NOMO-1 (cell line): ENCODE measurements around the gene CRTC2.

Source experiments
- DNase-seq, 2 experiments: peaks; one replicate each; lab custom pipeline; 2025; ENCODE audit not compliant: unreplicated experiment in 2 of 2; lab: John Stamatoyannopoulos, UW

The CRTC2 gene

DNA sequence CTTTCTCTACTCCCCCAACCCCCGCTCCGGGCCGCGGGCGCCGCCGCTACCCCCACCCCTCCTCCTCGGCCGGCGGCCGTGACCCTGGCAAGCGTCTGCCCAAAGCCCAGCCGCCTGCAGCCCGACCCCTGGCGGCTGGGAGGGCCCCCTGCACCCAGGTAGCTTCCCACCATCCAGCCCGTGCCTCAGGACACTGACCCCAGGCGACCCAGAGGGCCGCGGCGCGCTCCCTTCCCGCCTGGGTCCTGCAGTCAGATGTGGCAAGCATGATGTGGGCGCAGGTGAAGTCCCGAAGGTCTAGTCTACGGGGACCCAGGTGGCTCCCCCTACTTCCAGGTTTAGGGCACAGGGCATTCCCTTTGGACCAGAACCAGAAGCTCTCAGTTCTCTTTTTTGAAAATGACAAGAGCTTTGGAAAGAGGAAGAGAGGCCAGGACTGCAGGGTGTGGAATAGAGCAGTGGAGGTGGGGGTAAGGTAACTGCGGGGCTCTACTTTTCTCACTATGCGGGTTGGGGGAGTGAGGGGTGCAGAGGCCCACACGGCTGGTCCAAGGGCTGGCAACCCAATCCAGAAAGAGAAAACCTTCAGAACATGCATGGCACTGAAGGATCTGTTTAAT, 11.7 kb downstream of the CRTC2 start, which contains the start of gene DENND4B:
Gene DENND4B, minus strand, starts transcription at position 97 of the 620 bp plus-strand sequence. CDS start 2,344 bp downstream, outside the sequence.
- peak; percentile 76 to 95 for DNase-seq

DNA sequence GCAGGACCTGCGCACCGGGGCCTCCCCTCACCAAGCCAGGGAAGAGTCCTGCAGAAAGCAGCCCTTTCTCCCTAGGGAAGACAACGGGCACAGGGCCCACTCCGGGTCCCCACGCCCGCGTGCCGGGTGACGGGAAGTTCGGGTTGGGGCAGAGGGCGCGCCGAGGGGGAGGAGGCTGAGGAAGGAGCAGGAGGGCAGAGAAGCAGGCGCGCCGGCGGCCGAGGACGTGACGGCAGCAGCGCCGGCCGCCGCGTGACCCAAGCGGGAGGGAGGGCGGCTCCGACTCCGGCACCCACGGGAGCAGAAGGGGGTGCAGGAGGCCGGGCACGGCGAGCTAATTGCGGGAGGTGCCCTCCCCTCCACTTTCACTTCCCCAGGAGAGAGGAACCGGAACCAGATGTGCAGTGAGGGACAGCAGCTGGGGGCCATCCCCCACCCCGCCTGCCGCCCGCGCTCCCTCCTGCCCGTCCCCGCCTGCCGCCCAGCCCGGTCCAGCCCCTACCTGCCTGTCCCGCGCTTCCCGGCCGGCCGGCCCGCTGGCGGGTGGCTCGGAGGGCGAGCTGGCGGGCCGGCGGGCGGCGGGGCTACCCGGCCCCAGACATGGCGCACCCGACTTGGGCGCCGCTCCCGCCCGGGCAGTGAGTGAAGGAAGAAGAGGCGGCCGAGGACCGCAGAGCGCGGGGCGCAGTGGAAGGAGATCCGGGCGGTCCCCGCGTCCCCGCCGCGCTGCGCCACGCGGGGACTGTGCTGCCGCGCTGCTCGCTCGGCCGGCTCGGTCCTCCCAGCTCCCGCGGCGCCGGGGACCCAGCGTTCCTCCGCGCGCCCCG, 12.4 kb downstream of the CRTC2 start:
- DNase-seq = peak; percentile 97 to 98

DNA sequence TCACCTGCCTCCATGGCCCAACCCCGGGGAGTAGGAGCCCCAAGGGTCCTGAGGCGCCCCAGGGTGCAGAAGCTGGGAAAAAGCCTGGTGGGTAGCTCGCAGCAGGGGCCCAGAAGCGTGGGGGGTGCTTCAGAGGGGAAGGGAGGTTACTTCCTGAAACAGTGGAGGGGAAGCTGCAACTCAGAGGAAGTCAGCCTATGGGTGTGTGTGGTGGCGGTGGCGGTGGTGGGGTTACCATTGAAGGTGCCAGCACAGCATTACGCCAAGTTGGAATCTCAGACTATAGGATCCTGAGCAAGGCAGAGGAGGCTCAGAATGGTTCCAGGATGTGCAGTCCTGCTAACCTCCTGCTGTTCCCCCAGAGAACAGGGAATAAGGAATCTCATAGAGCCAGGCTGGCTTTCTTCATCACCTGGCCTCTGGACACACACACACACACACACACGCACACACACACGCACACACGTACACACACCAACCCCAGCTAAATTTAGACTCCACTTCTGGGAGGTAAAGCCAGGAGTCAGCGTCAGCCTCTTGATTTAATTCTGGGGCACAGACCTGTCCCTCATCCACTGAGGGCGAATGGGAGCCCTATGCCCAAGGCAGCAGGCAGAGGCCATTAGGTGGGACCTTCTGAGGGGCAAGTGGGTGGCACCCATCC, 13.1 kb downstream of the CRTC2 start:
- DNase-seq = peak; percentile 90

DNA sequence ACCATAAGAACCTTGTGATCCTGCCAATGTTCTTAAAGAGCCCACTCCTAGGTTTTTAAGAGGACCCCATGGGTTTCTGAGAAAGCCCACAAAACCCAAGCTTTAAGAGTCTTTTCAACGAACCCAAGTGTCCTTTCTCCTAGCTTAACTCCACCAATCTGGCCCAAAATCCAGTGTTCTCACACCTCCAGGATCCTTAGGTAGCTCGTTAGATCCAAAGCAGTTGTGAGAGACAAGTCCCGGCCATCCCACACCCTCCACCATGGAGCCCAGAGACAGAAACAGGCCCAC, 13.6 kb downstream of the CRTC2 start:
- no peak for DNase-seq

DNA sequence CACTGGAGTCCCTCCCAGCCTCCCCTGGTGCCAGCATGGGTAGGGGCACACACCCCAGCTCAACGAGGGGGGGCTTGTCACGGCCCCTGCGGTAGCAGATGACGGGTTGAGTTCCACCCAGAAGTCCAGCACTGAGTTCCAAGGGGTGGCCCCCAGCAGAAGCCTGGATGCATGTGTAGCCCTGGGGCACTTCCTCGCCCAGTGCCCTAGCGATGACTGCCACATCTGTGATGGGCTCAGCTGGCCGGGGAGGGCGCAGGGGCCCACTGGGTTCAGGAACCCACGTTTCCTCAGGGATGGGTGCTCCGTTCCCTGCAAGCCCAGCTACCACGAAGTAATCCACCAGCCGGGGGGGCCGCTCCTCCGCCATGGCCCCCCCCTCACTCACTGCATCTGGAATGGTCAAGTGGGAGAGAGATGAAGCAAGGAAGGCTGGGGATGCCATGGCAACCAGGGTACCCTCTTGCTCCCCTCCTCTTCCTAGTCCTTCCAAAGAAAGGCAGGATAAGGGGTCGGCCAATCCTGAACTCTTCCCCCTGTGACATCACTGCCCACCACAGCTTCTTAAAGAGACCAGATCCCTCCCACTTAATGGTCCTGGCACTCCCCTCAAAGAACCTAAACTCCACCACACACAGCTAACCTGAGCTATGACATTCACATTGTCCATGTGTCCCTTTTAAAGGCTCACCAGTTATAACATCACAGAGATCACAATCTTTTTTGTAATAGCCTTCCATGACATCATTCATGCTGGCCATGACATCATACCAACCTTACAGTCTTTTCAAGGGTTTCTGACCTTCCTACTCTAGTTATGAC, 14.2 kb downstream of the CRTC2 start:
- DNase-seq = no peak

DNA sequence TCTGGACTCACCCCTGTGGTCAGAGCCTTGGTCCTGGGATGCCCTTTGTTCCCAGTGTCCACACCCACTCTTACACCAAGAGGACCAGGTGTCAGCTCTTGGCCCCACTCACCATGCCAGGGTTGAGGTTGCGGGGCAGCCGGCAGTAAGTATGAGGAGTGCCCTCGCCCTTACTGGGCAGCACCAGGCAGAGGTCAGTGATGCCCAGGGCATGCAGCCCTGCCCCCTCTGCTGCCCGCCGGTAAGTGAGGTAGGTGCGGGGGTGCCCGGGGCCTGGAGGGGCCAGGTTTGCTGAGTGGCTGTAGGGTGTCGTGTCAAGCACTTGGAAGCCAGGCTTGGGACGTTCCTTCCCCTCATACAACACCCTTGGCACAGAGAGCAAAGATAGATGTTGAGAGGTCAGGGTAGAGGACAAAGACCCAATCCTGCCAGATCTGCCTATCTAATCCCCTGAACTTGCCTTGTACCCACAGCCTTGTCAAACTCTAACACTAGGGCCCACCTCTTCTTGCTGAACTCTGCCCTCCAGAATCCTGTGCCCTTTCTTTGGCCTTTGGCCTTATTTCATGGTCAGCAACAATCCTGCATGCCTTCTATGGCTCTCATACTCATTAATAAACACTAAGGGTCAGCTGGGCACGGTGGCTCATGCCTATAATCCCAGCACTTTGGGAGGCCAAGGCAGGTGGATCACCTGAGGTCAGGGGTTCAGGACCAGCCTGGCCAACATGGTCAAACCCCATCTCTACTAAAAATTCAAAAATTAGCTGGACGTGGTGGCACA, 15.5 kb downstream of the CRTC2 start:
- no peak for DNase-seq

DNA sequence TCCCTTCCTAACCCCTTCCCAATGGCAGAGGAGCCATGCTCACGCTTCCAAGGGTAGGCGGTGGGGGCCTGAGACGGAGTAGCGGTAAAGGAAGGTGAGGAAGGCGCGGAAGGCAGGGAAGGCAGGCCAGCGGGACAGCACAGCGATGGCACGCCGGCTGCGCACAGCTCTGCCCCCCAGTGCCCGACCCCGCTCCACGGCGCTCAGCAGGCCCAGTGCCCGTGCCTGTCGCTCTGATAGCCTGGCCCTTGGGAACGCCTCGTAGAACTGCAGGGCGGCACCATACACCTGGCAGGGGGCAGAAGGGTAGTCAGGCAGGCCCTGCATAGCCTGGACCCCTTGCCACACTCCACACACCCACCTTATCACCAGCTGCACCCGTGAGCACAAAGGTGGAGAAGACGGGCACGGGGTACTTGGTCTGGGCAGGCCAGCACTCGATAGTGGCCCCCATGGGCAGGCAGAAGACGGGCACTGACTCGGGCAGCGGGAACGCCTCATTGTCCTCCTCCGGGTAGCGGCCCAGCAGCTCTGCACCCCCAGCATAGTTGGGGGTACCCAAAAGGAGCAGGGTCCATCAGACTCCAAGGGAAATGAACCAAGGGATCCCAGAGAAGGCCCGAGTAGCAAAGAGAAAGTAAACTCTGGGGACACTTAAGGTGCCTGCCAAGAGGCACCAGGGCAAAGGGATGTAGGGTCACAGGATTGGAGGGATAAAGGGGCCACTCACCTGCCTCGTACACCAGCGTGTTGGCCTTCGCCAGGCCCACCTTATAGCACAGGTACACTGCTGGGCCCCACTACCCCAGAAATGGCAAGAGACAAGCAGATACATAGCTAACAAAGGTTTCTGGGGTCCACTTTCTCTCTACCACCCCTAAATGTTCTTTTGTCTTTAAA, 16.3 kb downstream of the CRTC2 start:
- DNase-seq = no peak

DNA sequence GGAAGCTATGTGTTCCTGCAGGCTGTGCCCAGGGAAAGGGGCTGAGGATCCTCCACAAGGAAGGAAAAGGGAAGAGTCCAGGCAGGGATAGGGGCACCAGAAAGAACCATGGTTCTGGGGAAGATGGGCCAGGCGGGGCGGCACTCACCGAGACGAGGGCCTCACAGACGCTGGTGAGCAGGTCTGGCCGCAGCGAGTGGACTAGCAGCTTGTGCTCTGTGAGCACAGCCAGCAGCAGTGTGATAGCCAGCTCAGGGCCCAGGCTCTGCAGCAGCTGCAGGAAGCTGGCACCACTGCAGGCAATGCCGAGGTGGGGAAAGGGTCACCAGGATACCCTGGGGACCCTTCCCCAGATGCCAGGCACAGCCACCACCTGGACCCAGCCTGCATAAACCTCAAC, 17.7 kb downstream of the CRTC2 start:
- DNase-seq = no peak

DNA sequence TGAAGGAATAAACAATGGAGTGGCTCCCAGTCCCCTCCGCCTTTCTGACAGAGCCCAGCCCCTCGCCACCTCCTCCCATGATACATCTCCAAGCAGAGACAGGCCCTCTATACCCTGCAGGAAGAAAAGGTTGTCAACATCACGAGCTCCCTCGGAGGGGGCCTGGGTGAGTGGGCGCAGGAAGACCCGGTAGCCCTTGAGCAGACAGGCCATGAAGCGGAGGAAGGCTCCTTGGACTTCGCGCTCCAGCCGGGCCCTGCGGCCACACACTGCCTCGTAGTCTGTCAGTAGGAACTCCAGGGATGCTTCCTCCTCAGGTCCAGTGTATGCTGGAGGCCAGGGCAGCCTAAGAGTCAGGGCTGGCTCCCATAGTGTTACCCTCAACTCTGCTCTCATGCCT, 18.9 kb downstream of the CRTC2 start:
- no peak for DNase-seq

DNA sequence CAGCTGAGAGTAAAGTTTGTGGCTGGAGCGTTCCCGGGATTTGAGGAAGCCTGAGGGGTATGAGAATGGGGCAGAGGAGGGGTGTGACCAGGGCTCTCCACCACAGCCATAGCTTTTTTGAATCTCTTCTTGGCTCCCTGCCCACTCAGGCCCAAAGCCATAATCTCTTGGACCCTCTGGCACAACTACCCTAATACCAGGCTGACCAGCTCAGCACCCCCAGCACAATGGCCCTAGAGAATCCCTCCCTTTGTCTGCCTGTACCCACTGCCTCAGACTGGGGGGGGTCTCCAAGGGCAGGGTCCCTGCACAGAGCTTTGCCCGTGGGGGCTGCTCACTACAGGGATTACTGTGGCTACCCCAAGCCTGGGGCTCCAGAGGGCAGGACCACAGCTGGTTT, 19.4 kb downstream of the CRTC2 start:
- no peak for DNase-seq

DNA sequence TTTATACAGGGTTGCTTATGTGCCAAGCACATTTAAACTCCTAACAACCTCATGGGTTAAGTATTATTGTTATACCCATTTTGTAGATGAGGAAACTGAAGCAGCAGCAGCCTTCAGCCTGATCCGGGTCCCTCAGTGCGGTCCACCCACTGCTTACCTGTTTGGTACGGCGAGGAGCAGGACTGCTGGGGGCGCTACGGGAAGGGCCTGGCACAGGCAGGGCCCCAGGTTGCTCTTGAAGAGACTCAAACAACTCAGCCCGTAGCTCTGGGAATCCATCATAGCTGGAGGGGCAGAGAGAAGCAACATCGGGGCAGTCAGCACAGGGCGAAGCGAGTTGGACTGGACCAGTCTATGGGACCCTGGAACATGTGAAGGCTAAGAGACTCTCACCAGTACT, 21.1 kb downstream of the CRTC2 start:
- DNase-seq = no peak

DNA sequence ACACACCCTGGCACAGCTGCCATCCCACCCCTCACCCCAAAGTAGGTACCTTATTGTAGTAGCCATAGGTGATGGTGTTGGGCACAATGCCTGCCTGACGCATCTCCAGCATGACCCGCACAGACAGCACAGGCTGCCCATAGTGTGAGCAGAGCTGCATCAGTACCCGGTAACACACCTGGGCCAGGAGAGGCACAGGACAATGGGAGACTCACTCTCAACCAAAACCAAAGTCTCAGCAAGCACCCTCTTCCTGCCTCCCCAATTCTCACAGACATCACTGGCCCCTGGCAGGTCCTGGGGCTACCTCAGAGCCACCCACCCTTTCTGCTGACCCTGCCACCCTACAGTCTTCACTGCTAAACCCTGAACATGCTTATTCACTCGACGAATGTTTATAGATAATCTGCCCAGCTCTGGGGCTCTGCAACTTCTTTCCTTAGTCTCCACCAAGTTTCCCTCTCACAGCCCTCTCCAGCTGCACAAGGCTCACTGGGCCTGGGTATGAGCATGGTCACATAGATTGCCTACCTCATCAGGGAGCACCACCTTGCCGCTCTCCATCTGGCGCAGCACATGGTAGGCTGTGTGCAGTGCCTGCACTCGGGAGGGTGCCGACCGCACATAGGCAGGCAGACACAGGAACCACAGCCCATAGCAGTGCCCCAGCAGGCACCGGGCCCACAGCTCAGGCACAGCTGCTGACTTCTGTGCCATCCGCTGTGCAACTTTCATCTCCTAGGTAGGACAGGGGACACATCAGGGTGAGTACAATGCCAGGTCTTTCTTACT, 22.2 kb downstream of the CRTC2 start:
- DNase-seq = no peak

DNA sequence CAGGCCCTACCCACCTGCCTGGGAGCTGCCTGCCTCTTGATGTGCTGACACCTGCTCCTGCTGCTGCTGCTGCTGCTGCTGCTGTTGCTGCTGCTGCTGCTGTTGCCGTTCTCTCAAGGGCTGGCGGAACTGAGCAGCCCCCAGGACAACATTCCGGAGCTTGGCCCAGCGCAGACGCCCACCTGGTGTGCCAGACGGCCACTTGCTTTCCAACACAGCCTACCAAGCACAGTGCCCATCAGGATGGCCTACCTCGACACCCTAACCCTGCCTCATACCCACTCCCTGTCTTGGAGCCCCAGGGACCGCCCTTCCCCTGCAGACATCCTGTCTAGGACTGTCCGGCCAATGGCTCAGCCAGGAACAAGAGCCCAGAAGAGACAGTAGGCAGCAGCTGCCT, 23.7 kb downstream of the CRTC2 start:
- no peak for DNase-seq

DNA sequence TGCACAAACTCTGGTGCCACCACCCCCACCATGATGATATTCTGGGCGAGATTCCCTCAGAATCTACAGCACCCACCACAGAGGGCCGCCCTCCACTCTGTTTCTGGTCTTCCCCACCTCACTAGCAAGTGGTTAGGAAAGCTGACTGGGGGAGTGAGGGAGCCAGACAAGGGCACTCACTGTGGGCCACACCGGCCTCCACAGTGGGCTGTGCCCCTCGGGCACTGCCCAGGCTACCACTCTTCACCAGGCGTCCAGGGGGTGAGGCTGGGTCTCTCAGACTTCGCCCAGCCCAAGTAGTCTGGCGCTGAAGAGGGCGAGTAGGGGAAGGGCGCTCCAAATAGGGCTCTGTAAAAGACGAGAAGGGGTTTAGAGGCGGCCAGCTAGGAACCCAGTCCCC, 24.5 kb downstream of the CRTC2 start:
- DNase-seq = no peak

DNA sequence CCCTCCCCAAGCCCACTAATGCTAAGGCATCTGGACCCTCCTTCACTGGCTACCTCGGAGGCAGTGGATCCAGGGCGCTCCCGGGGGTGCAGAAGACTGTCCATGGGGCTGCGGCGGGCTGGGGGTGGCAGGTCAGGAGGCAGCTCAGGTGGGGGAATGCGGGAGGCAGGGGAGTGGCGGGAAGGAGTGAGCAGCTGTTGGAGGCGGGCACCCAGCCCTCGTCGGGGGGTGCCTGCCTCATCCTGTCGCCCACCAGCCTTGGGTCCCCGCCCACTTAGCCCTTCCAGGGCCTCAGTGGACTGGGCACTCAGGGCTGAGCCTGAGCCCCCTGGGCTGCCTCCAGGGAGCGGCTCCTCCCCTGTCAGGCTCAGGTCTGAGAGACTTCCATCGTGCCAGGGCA, 25.0 kb downstream of the CRTC2 start:
- DNase-seq = no peak

DNA sequence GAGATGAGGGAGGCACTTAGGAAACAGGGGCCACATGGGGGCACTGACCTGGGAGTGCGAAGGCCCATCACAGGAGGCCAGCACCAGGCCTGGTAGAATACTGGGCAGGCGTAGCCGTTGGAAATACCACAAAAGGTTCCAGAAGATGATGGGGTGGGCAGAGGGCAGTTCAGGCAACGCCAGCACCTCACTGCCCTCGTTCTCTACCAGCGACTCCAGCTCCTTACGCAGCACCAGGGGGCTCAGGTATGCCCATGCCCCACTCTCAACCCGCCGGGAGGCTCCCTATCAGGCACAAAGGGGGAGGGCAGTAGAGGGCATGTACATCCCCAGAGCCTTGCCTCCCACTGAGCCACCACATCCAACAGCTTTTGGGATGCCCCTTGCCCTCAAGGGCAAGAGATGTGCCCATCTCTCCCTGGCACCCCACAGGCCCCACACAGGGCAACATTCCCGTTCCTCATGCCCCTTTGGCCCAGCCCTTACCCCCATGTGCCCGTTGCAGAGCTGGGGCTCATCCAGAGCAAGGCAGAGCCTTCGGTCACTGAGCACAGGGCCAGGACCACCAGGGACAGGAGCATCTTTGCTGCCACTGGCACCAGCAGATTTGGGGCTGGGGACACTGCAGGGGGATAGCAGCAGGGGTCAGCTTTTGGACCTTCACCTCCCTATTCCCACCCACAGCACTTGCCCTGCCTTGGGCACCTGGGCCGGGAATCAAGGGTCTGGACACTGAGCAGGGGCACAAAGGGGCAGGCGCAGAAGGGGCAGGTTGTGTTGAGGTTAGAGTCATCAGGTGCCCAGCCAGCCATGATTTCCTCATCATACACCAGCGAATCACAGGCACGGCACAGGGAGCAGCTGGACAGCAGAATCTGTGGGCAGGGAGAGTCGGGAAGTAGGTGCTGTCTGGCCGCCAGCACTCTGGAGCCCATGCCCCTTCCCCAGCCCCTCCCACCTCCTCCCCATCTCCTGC, 26.0 kb downstream of the CRTC2 start:
- no peak for DNase-seq
